GM03348 (cell line): ENCODE measurements around the gene ASRGL1.

Source experiments
- DNase-seq: peaks from one replicate; pipeline ENCODE4 v3.0.0; 2012; ENCODE audit warnings: low spot score

ASRGL1 gene

DNA sequence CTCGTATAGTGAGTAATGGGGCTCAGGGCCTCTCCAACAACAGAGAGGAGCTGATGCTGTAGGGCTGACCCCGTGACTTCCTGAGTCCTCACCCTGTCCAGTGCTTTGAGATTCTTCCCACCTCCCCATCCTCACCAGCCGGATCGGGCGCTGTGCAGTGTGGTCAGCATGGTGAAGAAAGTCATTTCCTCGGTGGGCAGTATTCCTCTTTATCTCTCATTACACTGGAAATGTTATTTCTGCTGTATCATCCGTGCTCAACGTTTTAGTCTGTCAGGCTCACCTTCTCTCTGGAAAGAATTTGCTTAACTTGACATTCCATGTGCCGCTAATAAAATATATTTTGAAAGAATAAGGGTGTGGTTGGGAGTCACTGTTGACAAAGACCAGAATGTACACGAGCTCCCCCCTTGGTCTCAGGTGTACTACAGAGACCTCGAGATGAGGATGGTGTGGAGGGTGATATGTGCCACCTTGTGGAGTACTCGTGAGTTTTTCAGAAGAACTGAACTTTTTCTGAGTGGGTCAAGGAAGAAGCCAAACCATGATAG, 55.9 kb downstream of the ASRGL1 start:
- no peak for DNase-seq

GRCh38 chr11:62393735-62394134, 56.5 kb downstream of the ASRGL1 start:
- no peak for DNase-seq

DNA sequence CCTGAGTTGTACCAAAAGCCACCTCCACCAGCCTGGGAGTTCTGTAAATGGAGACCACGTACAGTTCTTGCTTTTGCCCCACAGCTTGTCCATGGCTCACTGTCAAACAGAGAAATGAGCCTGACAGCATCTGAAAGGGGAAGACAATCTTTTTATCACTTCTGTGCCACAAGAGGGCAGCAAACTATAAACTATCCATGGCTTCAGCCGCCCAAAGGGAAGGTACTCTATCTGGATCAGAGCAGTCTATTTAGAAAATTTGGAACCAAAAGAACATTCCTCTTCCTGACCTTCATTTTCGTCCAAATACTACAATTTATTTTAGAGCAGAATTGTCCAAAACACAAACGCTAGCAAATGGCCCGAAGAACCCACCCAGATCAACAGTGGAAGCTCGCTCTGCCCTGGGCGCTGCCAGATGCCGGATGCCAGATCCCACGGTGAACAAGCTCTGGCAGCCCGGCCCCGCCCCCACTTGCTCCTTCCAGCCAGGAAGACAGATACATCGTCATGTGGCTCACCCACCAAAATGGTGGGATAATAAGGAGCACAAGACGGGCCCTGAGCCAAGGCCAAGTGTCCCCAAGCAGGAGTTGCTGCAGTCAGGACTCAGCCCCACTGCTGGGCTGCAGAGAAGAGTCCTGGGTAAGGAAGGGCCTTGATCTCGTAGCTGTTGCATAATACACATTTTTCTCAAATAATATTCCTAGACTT, 57.7 kb downstream of the ASRGL1 start:
- peak; percentile 75 for DNase-seq

DNA sequence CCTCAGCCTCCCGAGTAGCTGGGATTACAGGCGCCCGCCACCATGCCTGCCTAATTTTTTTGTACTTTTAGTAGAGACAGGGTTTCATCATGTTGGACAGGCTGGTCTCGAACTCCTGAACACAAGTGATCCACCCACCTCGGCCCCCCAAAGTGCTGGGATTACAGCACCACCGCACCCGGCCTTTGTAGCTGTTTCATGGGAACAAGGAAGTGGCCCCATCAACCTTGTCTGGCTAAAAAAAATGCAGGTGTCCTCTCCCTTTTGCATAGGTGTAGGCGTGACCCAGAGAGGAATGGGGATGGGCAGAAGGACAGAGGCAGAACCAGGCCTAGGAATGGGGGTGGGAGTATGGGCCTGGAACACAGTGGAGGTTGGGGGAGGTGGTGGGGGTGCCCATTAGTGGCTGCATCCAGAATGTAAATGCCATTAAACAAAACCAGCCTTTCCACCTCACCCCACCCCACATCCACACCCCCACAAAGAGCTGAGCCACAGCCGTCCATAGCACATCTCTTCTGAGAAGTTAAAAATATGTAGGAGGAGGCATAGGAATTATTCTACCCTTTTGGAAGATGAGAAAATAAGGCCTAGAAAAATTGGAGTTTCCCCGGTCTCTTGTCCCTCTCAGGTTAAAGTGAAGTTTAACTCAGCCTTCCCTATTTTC, 58.8 kb downstream of the ASRGL1 start:
- DNase-seq, result no peak

GRCh38 chr11:62398011-62398994, 61.1 kb downstream of the ASRGL1 start:
- peak; percentile 41 for DNase-seq

GRCh38 chr11:62399172-62399877, 62.1 kb downstream of the ASRGL1 start:
- no peak for DNase-seq

GRCh38 chr11:62399878-62400266, 62.6 kb downstream of the ASRGL1 start:
- no peak for DNase-seq

GRCh38 chr11:62400281-62400680, 63.0 kb downstream of the ASRGL1 start:
- no peak for DNase-seq

GRCh38 chr11:62400760-62401159, 63.5 kb downstream of the ASRGL1 start:
- DNase-seq, result peak; percentile 94

GRCh38 chr11:62401356-62401755, 64.1 kb downstream of the ASRGL1 start:
- no peak for DNase-seq

DNA sequence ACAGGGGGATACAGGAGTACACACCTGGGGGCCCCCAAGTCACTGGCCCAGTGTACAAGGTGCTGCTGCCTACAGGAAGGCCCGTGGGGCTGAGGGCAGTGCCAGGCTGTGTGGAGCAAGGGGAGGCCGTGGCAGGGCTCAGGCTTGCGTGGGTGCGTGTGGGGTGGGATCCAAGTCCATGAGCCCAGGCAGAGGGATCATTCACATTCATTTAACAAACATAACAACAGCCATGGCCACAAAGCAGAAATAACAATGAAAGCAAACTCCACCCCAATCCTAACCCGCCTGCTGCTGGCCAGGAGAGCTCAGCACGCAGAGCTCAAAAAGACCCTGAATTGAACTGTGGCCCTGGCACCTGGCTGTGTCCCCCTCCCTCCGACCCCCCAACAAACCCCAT, 64.6 kb downstream of the ASRGL1 start:
- no peak for DNase-seq

DNA sequence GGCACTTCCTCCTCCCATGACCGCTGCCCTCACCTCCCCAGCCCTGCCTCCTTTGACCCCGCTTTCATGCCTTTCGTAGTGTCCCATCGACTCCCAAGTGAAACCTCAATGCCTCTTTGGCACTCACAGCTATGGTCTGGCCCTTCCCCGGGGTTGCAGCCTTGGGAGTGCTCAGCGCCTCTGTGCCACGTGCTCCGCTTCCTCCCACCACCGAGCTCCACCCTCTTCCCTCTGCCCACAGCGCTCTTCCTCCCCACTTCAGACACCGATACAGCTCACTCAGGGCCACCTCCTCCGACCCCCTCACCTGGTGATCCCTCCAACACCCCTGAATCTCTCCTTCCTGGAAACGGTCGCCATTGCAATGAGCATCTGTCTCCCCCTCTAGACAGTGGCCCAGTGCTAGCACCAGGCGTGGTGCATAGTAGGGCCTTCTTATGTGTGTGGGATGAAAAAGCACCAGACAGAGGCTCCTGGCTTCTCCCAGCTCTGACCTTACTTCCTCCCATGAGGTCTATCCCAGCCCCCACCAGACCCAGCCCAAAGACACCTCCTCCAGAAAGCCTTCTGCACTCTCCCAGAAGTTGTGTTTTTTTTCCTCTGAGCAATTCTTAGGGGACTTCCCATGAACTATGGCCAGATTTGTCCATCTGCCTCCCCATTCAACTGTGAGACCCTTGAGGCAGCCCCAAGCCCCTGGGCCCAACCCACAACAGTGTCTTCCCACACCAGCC, 65.1 kb downstream of the ASRGL1 start:
- DNase-seq, result peak; percentile 72

GRCh38 chr11:62402960-62403730, 65.9 kb downstream of the ASRGL1 start:
- DNase-seq, result no peak

GRCh38 chr11:62404435-62404834, 67.2 kb downstream of the ASRGL1 start:
- DNase-seq, result no peak

DNA sequence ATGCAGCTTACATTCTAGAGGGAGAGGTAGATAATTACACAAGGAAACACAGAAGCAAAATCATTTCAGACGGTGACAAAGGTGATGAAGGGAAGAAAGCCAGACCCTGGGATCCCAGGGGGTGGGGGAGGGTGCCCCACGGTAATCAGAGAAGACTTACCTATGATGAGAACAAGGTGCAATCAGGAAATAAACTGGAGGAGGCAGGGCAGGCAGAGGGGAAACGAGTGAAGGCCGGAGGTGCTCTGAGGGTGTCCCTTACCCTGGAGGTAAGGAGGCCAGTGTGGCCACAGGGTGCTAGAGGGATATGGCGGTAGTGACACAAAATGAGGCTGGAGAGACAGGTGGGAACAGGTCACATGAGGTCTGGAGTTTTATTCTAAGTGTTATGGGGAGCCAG, 67.7 kb downstream of the ASRGL1 start:
- no peak for DNase-seq

- DNase-seq, result no peak
Observed at GRCh38 chr11:62406034-62406433, 68.8 kb downstream of the ASRGL1 start.

DNA sequence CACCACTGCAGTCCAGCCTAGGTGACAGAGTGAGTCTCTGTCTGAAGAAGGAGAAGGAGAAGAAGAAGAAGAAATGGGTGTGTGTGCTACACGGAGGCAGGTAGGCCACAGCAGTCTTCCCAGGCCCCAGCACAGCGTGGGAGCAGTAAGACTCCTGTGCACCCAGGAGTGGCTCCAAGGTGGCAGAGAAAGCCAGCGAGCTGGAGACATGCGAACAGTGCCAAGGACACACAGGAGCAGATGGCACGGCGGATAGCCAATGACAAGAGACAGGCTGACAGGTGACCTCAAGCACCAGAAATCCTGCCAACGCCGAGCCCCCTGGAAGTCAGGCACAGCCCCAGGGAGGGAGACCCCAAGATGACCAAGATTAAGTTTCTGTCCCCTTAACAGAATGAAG, 72.6 kb downstream of the ASRGL1 start:
- DNase-seq, result no peak

GRCh38 chr11:62410972-62411371, 73.7 kb downstream of the ASRGL1 start:
- DNase-seq, result no peak

DNA sequence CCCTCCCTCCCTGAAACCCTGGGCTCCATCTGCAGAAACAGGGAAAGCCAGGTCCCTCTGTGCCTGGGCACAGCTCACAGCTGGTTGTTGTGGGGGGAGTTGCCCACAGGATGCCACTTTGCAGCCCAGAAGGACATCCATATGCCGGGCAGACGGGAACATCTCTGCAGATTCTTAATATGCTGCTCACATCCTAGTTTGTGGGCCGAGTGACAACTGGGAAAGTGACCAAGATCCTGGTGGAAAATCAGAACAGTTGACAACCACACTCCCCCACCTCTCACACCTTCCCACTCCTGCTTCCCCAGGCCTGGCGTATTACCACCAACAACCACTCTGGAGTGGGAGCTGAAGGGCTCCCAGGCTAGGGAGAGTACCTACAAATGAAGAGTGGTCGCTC, 74.3 kb downstream of the ASRGL1 start:
- no peak for DNase-seq

DNA sequence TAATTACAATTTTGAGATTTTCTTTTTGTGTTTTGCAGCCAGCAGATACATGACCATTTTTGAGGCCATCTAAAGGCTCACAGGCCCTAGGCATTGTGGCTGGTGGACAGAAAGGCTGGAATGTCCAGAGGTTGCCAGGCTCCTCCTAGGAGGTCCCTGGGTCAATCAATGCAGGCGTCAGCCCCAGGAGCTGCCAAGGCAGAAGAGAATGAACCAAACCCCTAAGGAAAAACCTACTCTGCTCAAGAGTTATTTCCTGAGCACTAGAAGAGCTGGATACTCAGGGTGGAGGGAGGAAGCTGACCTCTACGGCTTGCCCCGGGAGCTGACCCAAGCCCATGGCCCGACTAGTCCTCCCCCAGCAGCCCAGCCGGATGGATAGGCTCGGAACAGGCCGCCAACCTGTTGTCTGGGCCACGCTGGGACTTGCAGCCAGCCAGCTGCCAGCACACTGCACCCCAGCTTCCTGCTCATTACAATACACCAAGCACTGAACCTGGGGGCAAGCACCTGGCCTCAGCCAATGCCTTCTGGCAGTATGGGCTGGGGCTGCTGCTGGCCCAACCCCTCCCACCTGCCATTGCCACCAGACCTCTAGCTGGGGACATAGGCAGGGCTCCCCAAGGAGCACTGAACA, 75.9 kb downstream of the ASRGL1 start:
- DNase-seq, result no peak
